HEK293T (cell line): ENCODE results near the gene TEX29.

Source experiments
- ARNT ChIP-seq: fragments of 450-650 bp; IDR thresholded peaks from 2 replicates; pipeline ENCODE4 v1.6.1; 2017; ENCODE audit warnings: mild to moderate bottlenecking
- BHLHE40 ChIP-seq: fragments of 450-650 bp; IDR thresholded peaks from 2 replicates; pipeline ENCODE4 v1.6.1; 2016; ENCODE audit warnings: mild to moderate bottlenecking, moderate library complexity, borderline replicate concordance
- ELF4 ChIP-seq: fragments of 450-650 bp; IDR thresholded peaks from 2 replicates; pipeline ENCODE4 v1.6.1; 2017; ENCODE audit warnings: antibody characterized with exemption
- FOXA1 ChIP-seq: fragments of 450-650 bp; IDR thresholded peaks from 2 replicates; pipeline ENCODE4 v1.6.1; 2016; ENCODE audit warnings: mild to moderate bottlenecking
- FOXM1 ChIP-seq: fragments of 450-650 bp; IDR thresholded peaks from 2 replicates; pipeline ENCODE4 v1.6.1; 2017; ENCODE audit warnings: mild to moderate bottlenecking, borderline replicate concordance
- HDGF ChIP-seq: fragments of 450-650 bp; IDR thresholded peaks from 2 replicates; pipeline ENCODE4 v1.6.1; 2017; ENCODE audit warnings: antibody characterized with exemption, borderline replicate concordance
- LEF1 ChIP-seq: fragments of 450-650 bp; IDR thresholded peaks from 2 replicates; pipeline ENCODE4 v1.6.1; 2017; ENCODE audit warnings: mild to moderate bottlenecking, borderline replicate concordance
- SP1 ChIP-seq: fragments of 450-650 bp; IDR thresholded peaks from 2 replicates; pipeline ENCODE4 v1.6.1; 2017
- TARDBP ChIP-seq: fragments of 450-650 bp; IDR thresholded peaks from 2 replicates; pipeline ENCODE4 v1.6.1; 2016

DNA sequence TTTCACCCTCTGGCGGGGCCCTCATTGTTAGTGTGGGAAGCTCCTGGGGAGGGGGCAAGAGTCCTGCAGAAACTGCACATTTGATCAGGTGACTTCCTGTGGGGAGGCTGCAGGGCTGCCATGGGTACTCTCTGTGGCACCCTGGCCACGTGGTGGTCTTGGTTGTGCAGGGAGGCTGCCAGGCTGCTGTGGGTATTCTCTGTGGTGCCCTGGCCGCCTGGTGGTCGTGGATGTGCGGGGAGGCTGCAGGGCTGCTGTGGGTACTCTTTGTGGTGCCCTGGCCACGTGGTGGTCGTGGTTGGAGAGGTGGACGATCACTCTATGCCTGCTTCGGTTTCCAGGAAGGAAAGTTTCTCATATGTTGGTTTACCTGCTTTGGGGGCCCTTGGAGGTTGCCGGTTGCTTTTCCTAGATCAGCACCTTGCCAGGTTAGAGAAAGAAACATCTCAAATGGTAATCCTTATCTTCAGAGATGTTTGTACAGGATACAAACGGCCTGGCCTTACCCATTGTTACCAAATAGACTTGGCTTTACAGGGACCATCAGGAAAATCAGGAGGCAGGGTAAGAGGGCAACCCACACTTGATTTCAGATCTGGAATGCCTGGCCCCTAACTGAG, 22.9 kb downstream of the TEX29 start:
- TF ChIP-seq FOXM1 (no peak), SP1 (no peak), BHLHE40 (no peak), ELF4 (no peak), TARDBP (no peak), LEF1 (no peak), FOXA1 (no peak), HDGF (no peak), ARNT (no peak)
